Hippocampal formation (tissue), 2 donors: ENCODE data around the gene ARSB.
"Not testable (repeated sequence)": the region's sequence is repeated elsewhere in the genome, so short reads cannot be mapped to it uniquely, and the experiment has no call there.

Experiments
- DNase-seq, 2 donors: peaks; one replicate each; lab custom pipeline; 2025; lab: John Stamatoyannopoulos, UW

Gene ARSB

GRCh38 chr5:78995521-78996007, 10.5 kb upstream of the ARSB start:
- DNase-seq, result no peak

GRCh38 chr5:78993165-78993564, 8.1 kb upstream of the ARSB start:
- no peak for DNase-seq

GRCh38 chr5:78992146-78992545, 7.0 kb upstream of the ARSB start:
- no peak for DNase-seq

GRCh38 chr5:78989080-78989479, 4.0 kb upstream of the ARSB start:
- DNase-seq, result no peak

- peak in 1 of 2 donors; percentile 20 for DNase-seq
Observed at GRCh38 chr5:78985725-78986223, 664 bp upstream of the ARSB start.

- peak; percentile 86 for DNase-seq
Observed at GRCh38 chr5:78984439-78985115, 533 bp downstream of the ARSB start.

GRCh38 chr5:78983601-78984438, 1.3 kb downstream of the ARSB start:
- DNase-seq, result no peak

- DNase-seq, result not testable (repeated sequence)
Observed at GRCh38 chr5:78983194-78983593, 1.9 kb downstream of the ARSB start.

- DNase-seq, result no peak
Observed at GRCh38 chr5:78979909-78980308, 5.2 kb downstream of the ARSB start.

- no peak for DNase-seq
Observed at GRCh38 chr5:78979117-78979742, 5.9 kb downstream of the ARSB start.

- no peak for DNase-seq
Observed at GRCh38 chr5:78975035-78975434, 10.1 kb downstream of the ARSB start.

GRCh38 chr5:78974601-78975000, 10.5 kb downstream of the ARSB start:
- no peak for DNase-seq

GRCh38 chr5:78974011-78974410, 11.1 kb downstream of the ARSB start:
- peak; percentile 25 to 59 for DNase-seq

- peak in 1 of 2 donors; percentile 9 for DNase-seq
Observed at GRCh38 chr5:78972654-78973428, 12.3 kb downstream of the ARSB start.

GRCh38 chr5:78971998-78972397, 13.1 kb downstream of the ARSB start:
- no peak for DNase-seq

- no peak for DNase-seq
Observed at GRCh38 chr5:78968781-78969180, 16.3 kb downstream of the ARSB start.

GRCh38 chr5:78964889-78965288, 20.2 kb downstream of the ARSB start:
- peak in 1 of 2 donors; percentile 73 for DNase-seq

GRCh38 chr5:78961743-78962142, 23.4 kb downstream of the ARSB start:
- no peak for DNase-seq

- no peak for DNase-seq
Observed at GRCh38 chr5:78959767-78960166, 25.3 kb downstream of the ARSB start.

GRCh38 chr5:78958672-78959445, 26.3 kb downstream of the ARSB start:
- no peak for DNase-seq

GRCh38 chr5:78956901-78957300, 28.2 kb downstream of the ARSB start:
- DNase-seq, result no peak
